Hematopoietic multipotent progenitor cell treated with erythropoietin and hydrocortisone succinate and interleukin-3 and kit ligand, for 6 days (in vitro differentiated cells): ENCODE data around the gene PUM2.

ENCODE experiments used
- DNase-seq: peaks from one replicate; pipeline ENCODE4 v3.0.0-alpha.2; 2015

Gene PUM2

GRCh38 chr2:20215183-20216040 lies 135.2 kb downstream of the PUM2 start:
- no peak for DNase-seq

- DNase-seq: no peak
These were observed 136.0 kb downstream of the PUM2 start for GRCh38 chr2:20214566-20215182.

- DNase-seq: no peak
These were observed 136.7 kb downstream of the PUM2 start for GRCh38 chr2:20213651-20214565.

- no peak for DNase-seq
These were observed 137.7 kb downstream of the PUM2 start for GRCh38 chr2:20212871-20213503.

GRCh38 chr2:20212459-20212870 lies 138.2 kb downstream of the PUM2 start:
- no peak for DNase-seq

GRCh38 chr2:20211860-20212458 lies 138.7 kb downstream of the PUM2 start:
- no peak for DNase-seq

- DNase-seq: no peak
These were observed 139.2 kb downstream of the PUM2 start for GRCh38 chr2:20211420-20211819.

- DNase-seq: no peak
These were observed 140.2 kb downstream of the PUM2 start for GRCh38 chr2:20210462-20210861.

- DNase-seq: no peak
These were observed 141.1 kb downstream of the PUM2 start for GRCh38 chr2:20209373-20210109.

GRCh38 chr2:20208476-20208859 lies 142.2 kb downstream of the PUM2 start:
- DNase-seq: no peak

GRCh38 chr2:20207051-20207450 lies 143.6 kb downstream of the PUM2 start:
- no peak for DNase-seq

GRCh38 chr2:20205915-20206524 lies 144.6 kb downstream of the PUM2 start:
- DNase-seq: no peak

GRCh38 chr2:20205069-20205468 lies 145.6 kb downstream of the PUM2 start:
- DNase-seq: no peak

GRCh38 chr2:20203521-20204225 lies 147.0 kb downstream of the PUM2 start:
- DNase-seq: no peak

- DNase-seq: no peak
These were observed 147.6 kb downstream of the PUM2 start for GRCh38 chr2:20203072-20203471.

GRCh38 chr2:20201671-20202070 lies 149.0 kb downstream of the PUM2 start:
- no peak for DNase-seq

GRCh38 chr2:20200697-20201555 lies 149.7 kb downstream of the PUM2 start:
- no peak for DNase-seq

- DNase-seq: no peak
These were observed 150.9 kb downstream of the PUM2 start for GRCh38 chr2:20199633-20200270.
